Effector memory CD4-positive, alpha-beta T cell (primary cell): ENCODE results near the gene VAV2.

Experiments used
- DNase-seq, 3 donors: peaks; one replicate each; pipeline ENCODE4 v3.0.0-alpha.2; 2020
- H3K27ac ChIP-seq: 2 replicates; pipeline ENCODE4 v1.7.0; 2013; ENCODE audit warnings: mild to moderate bottlenecking, low read length, moderate library complexity; ENCODE audit not compliant: insufficient read depth, poor library complexity, severe bottlenecking
- H3K27me3 ChIP-seq: replicated peaks from 2 replicates; pipeline ENCODE4 v1.7.0; 2013; ENCODE audit warnings: mild to moderate bottlenecking, low read length; ENCODE audit not compliant: insufficient read depth, control insufficient read depth, poor library complexity, severe bottlenecking
- H3K36me3 ChIP-seq: 2 replicates; pipeline ENCODE4 v1.7.0; 2013; ENCODE audit warnings: mild to moderate bottlenecking, low read length, moderate library complexity; ENCODE audit not compliant: control insufficient read depth, insufficient read depth
- H3K4me1 ChIP-seq: 2 replicates; pipeline ENCODE4 v1.7.0; 2013; ENCODE audit warnings: low read length, mild to moderate bottlenecking; ENCODE audit not compliant: control insufficient read depth, insufficient read depth, poor library complexity, severe bottlenecking
- H3K4me3 ChIP-seq: 2 replicates; pipeline ENCODE4 v1.7.0; 2013; ENCODE audit warnings: low read length, low read depth, mild to moderate bottlenecking; ENCODE audit not compliant: insufficient read depth, poor library complexity, severe bottlenecking
- H3K9me3 ChIP-seq: 2 replicates; pipeline ENCODE4 v1.7.0; 2013; ENCODE audit warnings: mild to moderate bottlenecking, low read length, moderate library complexity; ENCODE audit not compliant: control insufficient read depth

VAV2 gene

GRCh38 chr9:133807037-133807436, 185.1 kb downstream of the VAV2 start:
- no peak for DNase-seq
- H3K27ac ChIP-seq: no peak overlapping the region
- H3K36me3 ChIP-seq: no peaks in the 10 kb centered on the region

DNA sequence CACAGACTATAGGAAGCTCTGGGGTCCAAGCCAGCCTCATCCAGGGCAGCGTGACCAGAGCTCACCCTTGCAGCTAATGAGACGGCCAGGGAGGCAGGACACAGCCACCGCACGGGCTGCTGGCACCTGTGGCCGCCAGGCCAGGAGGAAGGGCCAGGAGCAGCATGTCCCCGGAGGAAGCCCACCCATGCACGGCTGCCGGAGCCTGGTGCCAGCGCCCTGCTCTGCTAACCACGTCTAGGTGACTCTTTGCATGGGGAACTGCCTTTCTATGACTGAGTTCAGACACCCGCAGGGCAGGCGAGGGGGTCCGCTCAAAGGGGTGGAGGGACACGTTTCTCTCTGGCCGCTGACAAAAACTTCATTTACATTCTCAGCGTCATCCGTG, 185.5 kb downstream of the VAV2 start:
- Histone ChIP-seq H3K9me3 (no peaks in the 10 kb centered on the region), H3K27ac (no peak overlapping the region), H3K36me3 (no peaks in the 10 kb centered on the region), H3K27me3 (no peaks in the 10 kb centered on the region), H3K4me1 (no peaks in the 10 kb centered on the region), H3K4me3 (no peak overlapping the region)
- DNase-seq: no peak

More at GRCh38 chr9:133807037-133807436, 185.1 kb downstream of the VAV2 start:
- Histone ChIP-seq H3K4me1 (no peaks in the 10 kb centered on the region), H3K9me3 (no peaks in the 10 kb centered on the region), H3K4me3 (no peak overlapping the region), H3K27me3 (no peaks in the 10 kb centered on the region)

DNA sequence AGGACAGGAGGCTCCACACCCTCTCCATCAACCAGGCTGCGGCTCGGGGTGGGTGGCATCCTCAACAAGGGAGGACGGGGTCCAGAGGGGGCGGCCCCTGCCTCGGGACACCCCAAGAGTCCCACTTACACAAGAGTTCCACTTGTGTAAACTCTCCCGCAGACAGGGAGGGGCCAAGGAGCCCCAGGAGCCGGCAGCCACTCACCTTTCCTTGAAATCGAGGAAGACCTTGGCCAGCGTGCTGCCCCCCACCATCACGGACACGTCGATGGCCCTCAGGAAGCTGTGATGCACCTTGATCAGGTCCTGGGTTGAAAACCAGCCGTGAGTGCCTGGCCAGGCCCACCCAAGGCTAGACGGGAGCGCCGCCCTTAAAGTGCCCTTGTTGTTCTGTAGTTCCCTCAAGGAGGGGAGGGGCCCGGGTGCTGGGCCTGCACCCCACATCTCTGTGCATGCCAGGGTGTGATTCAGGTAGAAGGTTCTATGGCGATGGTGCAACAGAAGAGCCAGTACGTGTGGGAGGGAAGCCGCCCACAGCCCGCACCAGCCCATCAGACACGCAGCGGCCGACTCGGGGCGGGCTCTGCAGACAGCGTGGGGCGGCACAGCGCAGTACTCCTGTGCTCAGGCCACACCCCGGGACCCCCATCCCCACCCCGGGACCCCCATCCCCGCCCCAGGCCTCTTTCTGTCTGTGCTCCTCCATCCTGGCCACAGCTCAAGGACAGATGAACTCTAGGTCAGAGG, 186.1 kb downstream of the VAV2 start:
- no peaks in the 10 kb centered on the region for H3K27me3 ChIP-seq
- H3K27ac ChIP-seq: no peak overlapping the region
- H3K4me3 ChIP-seq: no peak overlapping the region
- DNase-seq: no peak
- no peaks in the 10 kb centered on the region for H3K36me3 ChIP-seq
- no peaks in the 10 kb centered on the region for H3K4me1 ChIP-seq
- no peaks in the 10 kb centered on the region for H3K9me3 ChIP-seq

GRCh38 chr9:133804199-133804598, 187.9 kb downstream of the VAV2 start:
- Histone ChIP-seq H3K4me3 (no peak overlapping the region), H3K27me3 (no peaks in the 10 kb centered on the region), H3K36me3 (no peaks in the 10 kb centered on the region), H3K27ac (no peak overlapping the region), H3K4me1 (no peaks in the 10 kb centered on the region), H3K9me3 (no peaks in the 10 kb centered on the region)
- DNase-seq: no peak

- H3K27ac ChIP-seq: no peak overlapping the region
- no peaks in the 10 kb centered on the region for H3K36me3 ChIP-seq
- H3K27me3 ChIP-seq: no peaks in the 10 kb centered on the region
- DNase-seq: no peak
- no peaks in the 10 kb centered on the region for H3K4me1 ChIP-seq
- H3K9me3 ChIP-seq: no peaks in the 10 kb centered on the region
- no peak overlapping the region for H3K4me3 ChIP-seq
These were observed 188.4 kb downstream of the VAV2 start for GRCh38 chr9:133803745-133804144.

GRCh38 chr9:133803028-133803585, 189.0 kb downstream of the VAV2 start:
- Histone ChIP-seq H3K4me3 (no peak overlapping the region), H3K9me3 (no peaks in the 10 kb centered on the region), H3K27ac (no peak overlapping the region), H3K36me3 (no peaks in the 10 kb centered on the region), H3K27me3 (no peaks in the 10 kb centered on the region), H3K4me1 (no peaks in the 10 kb centered on the region)
- DNase-seq: no peak

GRCh38 chr9:133801739-133802138, 190.4 kb downstream of the VAV2 start:
- Histone ChIP-seq H3K4me3 (no peak overlapping the region), H3K36me3 (no peaks in the 10 kb centered on the region), H3K9me3 (no peaks in the 10 kb centered on the region), H3K4me1 (no peaks in the 10 kb centered on the region), H3K27me3 (no peaks in the 10 kb centered on the region), H3K27ac (no peak overlapping the region)
- no peak for DNase-seq

DNA sequence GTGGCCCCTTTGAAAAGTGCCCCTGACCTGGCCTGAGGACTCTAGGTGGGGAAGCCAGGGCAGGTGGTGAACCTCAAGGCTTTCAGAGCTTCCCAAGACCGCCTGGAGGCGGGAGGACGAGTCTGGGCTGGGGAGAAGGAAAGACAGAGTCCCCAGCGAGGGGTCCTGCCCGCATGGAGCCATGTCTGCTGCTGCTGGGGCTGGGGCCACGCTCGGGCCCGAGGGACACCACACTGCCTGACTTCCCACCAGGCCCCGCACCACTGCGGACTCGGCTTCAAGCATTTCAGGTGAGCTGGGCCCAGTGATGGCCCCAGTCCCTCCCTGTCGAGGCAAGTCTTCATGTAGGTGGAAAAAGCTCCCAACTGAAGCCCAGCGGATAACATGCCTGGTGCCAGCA, 191.9 kb downstream of the VAV2 start:
- Histone ChIP-seq H3K4me1 (no peaks in the 10 kb centered on the region), H3K27me3 (no peaks in the 10 kb centered on the region), H3K4me3 (no peak overlapping the region), H3K27ac (no peak overlapping the region), H3K36me3 (no peaks in the 10 kb centered on the region), H3K9me3 (no peaks in the 10 kb centered on the region)
- DNase-seq: no peak

GRCh38 chr9:133799716-133800115, 192.4 kb downstream of the VAV2 start:
- no peak overlapping the region for H3K4me3 ChIP-seq
- H3K9me3 ChIP-seq: no peaks in the 10 kb centered on the region
- no peaks in the 10 kb centered on the region for H3K27me3 ChIP-seq
- no peak overlapping the region for H3K27ac ChIP-seq
- no peaks in the 10 kb centered on the region for H3K4me1 ChIP-seq
- H3K36me3 ChIP-seq: no peaks in the 10 kb centered on the region
- no peak for DNase-seq

- Histone ChIP-seq H3K27me3 (no peaks in the 10 kb centered on the region), H3K9me3 (no peaks in the 10 kb centered on the region), H3K27ac (no peak overlapping the region), H3K36me3 (no peaks in the 10 kb centered on the region), H3K4me1 (no peaks in the 10 kb centered on the region), H3K4me3 (no peak overlapping the region)
- no peak for DNase-seq
These were observed 193.0 kb downstream of the VAV2 start for GRCh38 chr9:133799106-133799505.
